CD4-positive, alpha-beta T cell treated with Interferon gamma for 1 hour (primary cell): ENCODE measurements around the gene RND2.
"Not testable (repeated sequence)": the region's sequence is repeated elsewhere in the genome, so short reads cannot be mapped to it uniquely, and the experiment has no call there.

Experiments used
- DNase-seq: peaks from one replicate; pipeline ENCODE4 v3.0.0-alpha.2; 2020

RND2 gene

DNA sequence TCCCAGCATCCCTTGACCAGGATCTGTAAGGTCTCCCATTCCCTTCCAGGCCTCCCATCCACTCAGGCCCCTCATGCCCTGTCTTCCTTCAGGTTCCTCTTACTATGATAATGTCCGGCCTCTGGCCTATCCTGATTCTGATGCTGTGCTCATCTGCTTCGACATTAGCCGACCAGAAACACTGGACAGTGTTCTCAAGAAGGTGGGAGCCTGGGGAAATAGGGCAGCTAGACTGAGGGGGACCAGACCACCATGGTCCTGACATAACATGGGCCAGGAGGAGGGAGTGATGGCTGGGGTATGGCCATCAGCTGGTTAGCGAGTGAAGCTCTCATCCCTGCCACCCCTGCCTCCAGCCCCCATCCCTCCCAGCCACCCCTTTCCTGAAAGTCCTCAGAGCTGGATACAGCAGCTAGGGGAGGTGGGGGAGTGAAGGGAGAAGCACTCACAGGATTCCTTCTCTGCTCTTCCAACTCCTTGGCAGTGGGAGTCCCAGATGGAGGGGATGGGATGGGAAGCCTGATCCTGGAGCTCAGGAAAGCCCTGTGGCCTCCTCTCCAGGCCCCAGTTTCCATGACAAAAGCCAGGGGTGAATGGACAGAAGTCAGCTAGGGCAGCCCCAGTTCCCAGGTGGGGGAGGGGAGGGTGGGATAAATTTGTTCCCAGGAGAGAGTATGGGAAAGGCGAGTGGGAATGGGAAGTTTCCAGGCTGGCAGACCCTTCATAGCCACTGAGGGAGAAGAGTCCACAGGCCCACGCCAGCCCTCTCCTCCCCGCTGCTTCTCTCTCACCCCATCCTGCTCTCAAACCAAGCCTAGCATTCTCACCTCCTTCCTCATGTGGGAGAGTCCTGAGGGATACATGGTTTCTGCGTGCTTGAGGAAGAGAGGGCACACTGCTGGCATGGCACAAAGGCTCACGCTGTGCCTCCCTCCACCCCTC is 2.3 kb downstream of the RND2 start:
- DNase-seq: no peak

DNA sequence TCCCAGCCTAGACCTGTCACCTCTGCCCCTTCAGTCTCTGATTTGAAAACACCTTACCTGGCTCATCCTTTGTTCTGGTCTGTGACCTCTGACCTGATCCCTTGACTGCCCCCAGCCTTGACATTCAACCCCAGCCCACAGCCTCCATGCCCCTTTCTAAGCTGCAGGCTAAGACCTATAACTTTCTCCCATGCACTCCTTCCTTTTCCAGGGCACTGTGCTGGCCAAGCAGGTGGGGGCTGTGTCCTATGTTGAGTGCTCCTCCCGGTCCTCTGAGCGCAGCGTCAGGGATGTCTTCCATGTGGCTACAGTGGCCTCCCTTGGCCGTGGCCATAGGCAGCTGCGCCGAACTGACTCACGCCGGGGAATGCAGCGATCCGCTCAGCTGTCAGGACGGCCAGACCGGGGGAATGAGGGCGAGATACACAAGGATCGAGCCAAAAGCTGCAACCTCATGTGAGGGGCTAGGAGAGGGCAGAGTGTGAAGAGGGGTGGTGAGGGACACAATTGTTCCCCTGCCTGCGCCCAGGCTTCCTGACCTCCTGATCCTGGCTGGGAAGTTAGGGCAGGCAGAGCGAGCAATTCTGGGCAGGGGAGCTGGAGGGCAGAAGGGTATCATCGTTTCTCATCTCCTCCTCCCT is 3.3 kb downstream of the RND2 start:
- DNase-seq: no peak

DNA sequence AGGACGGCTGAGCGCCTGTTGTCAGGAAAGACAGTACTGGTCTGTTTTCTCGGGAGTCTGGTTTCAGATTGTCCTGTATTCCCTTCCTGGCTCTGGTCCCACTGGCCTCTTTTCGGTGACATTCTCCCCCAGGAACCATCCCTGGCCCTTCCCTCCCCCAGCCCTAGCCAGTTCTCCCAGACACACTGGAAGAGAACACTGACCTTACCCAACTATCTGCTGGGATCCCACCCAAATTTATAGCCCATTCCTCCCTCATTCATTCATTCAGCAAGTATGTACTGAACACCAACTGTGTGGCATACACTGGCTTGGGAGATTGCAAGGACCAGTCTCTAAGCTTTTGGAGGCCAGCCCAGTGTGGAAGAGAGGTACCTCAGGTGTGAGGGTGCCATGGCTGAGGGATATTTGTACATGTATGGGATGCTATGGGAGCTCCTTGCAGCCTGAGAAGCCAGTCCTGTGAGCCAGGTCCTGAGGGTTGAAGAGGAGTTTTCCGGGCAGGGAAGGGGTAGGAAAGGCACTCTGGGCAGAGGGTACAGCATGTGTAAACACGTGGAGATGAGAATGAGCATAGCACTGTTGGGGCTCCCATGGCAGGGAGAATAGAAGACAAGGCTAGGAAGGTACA is 5.2 kb downstream of the RND2 start:
- no peak for DNase-seq

DNA sequence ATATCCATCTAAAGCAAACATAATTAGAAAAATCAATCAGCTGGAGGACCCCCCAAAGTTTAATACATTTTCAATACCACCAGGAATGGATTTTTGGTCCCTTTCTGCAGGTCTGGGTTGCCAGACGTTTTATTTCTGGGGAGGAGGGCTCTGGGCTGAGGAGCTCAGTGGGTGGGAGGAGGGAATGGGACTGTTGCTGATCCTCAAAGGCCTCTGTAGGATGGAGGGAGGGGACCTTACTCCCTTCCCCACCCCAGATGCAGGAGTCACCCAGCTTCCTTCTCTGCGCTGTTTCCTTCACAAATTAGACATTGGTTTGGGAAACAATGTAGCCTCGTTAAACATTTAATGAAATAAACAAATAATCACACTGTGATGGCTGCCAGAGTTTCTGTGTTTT is 6.6 kb downstream of the RND2 start:
- no peak for DNase-seq

DNA sequence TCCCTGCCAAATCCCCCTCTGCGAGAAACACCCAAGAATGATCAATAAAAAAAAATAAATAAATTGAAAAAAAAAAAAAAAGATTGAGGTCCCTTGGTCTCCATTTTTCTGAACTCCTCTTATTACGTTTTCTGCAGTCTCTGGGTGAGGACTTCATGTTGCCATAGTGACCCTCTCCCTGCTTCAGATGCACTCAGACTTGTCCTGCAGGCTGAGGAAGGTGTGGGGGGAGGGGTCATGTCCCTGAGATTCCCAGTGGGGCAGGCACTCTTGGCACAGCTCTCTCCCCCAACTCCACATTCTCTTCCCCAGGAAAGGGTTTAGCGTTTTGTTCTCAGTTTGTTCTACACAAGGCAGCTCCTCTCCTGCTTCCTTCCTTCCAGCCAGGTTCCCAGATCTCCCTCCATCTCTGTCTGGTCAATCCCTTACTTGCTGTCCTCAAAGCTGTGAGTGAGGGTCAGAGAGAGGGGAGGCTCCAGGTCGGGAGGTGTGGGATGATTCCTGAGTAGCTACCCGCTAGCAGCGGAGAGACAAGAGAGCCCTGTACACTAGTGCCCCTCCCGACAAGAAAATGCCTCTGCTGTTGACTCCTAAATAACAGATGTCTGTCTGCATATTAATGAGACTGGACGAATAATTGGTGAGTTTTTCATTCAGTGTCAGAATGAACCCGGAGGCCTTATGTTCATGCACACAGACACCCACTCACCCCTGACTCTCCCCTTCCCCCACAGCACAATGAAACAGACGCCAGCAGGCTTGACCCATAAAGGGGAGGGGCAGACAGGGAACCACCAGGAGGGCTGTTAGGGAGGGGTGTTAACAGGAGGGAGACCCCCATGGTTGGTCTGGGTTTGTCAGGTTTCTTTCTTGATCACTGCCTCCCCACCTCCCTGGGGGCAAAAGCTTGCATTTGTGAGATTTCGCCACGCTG is 9.2 kb downstream of the RND2 start:
- no peak for DNase-seq

DNA sequence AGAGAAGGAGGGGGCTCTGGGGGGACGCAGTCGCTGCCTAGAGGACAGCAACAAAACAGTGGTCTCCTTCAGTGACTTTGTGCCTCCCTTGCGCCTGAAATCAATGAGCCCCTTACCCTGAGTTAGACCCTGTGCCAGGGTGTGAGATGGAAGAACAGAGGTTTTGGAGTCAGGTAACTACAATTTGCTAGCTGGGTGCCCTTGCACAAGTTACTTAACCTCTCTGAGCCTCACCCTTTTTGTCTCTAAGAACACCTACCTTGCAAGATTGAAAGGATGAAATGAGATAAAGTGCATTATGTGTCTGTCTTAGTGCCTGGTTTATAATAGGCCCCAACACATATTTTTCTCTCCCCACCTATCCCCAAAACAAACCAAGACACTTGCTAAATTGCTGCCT is 9.9 kb downstream of the RND2 start:
- no peak for DNase-seq

DNA sequence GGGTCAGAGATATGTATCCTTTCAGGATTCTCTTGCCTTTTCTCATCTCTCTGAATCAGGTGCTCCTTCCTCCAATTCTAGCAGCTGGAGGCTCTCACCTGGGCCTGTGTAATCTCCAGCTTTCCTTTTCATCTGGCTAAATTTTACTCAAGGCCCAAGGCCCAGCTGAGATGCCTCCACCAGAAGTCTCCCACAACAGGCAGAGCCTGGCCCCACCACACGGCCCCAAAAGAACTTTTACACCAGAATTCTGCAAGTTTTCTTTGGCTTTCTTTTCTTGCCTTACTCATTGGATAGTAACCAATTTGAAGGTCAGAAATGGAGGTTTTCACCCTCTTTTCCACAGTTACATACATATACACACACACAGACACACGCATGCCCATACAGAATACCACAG is 14.6 kb downstream of the RND2 start:
- DNase-seq: no peak

DNA sequence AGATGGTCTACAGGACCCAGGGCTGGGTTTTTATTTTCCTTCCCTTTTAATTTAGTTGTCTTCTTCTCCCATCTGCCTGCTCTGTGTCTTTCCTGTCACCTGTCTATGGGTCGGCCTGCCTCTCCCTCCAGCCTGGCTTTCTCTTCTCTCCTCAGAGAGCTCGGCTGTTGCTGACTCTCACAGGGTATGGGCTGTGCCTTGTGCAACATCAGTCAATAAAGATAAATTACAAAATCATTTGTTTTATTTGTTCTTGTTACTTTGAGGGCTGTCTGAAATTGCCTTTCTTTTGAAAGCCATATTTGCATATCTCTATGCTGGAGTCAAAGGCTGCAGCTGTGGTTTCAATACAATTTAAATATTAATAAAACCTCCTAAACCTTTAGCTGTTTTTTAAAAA is 15.6 kb downstream of the RND2 start:
- DNase-seq: no peak

DNA sequence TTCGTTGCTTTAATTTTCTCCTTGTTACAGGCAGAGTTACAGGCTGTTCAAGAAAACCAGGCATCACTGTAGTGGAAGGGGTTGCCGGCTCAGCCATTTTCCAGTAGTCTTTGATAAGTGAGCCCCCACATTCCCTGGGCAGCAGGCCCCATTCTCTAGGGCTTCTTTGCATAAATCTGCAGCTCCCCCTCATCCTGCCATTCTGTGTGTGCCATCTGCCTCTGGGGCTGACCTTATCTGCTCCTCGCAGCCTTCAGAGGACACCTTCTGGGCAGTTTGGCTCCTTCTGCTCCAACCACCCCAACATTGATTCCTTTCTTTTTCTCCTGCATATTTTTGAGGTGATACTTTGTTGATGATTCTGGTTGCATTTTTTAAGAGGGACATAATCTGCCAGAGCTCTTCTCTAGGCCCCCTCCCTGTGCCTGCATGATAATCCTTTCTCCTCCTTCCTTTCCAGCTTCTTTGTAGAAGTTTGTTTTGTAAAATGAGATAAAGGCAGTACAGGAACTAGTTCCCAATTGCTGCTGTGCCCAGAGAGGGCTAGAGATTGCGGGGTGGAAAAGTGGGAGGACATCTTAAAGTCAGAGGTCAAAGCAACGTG is 17.1 kb downstream of the RND2 start:
- no peak for DNase-seq

DNA sequence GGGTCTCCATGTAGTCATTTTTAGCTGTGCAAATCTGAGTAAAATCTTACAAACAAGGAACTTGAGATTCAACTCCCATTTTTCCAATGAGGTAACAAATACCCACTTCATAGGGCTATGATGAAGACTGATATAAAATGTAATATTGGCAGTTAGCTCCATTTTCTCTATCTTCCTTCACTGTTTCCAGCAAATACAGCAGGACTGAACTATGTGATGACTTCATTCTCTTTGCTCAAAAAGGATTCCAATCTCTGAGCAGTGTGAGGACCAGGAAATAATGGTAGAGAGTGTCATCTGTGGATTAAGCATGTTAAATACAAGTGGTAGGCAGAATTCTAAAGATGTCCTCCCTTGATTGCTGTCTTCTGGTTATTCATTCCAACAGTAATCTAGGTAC is 18.3 kb downstream of the RND2 start:
- no peak for DNase-seq

DNA sequence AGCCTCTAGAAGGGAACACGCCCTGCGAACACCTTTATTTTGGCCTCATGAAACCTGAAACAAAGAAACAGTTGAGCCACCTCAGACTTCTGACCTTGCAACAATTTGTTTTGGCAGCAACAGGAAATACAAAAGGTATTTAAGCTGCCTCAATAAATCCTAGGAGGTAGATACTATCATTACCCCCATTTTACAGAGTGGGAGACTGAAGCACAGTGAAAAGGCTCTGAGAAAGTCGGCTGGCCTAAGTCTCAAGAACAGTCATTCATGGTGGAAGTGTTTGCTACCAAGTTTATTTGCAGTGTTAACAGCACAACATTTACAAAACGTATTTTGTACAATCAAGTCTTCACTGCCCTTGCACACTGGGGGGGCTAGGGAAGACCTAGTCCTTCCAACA is 19.0 kb downstream of the RND2 start:
- DNase-seq: no peak

DNA sequence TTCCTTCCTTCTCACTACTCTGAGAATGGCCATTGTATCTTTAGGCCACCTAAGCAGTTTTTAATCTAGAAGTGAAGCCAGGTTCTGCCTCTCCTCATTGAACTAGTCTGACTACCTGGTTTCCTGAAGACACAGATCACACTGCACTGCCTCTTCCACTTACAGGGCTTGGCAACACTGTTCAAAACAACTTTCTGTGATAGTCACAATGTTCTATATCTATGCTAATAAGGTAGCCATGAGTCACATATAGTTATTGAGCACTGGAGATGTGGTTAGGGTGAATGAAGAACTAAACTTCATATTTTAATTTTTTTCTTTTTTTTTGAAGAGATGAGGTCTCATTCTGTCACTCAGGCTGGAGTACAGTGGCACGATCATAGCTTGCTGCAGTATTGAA is 26.9 kb downstream of the RND2 start:
- no peak for DNase-seq

DNA sequence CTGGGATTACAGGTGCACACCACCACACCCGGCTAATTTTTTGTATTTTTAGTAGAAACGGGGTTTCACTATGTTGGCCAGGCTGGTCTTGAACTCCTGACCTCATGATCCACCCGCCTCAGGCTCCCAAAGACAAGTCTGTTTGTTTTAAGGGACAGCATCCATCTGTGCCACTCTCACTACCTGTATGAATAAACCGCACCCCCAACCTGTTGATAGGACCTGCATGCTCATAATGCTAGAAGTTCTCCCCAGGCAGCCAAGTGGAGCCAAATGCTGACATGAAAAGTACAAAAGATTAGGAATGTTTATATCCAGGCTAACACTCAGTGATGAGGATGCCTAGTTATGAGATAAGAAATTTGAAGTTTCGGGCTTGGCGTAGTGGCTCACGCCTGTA is 28.0 kb downstream of the RND2 start:
- DNase-seq: not testable (repeated sequence)

DNA sequence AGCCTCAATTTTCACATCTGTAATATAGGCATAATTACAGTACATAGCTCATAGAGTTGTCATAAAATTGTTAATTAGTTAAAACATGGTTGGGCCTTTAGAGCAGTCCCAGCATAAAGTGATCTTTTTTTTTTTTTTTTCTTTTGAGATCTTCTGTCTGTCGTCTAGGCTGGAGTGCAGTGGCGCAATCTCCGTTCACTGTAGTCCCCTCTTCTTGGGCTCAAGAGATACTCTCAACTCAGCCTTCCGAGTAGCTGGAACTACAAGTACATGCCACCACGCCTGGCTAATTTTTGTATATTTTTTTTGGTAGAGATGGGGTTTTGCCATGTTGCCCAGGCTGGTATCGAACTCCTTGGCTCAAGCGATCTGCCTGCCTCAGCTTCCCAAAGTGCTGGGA is 31.0 kb downstream of the RND2 start:
- DNase-seq: no peak

DNA sequence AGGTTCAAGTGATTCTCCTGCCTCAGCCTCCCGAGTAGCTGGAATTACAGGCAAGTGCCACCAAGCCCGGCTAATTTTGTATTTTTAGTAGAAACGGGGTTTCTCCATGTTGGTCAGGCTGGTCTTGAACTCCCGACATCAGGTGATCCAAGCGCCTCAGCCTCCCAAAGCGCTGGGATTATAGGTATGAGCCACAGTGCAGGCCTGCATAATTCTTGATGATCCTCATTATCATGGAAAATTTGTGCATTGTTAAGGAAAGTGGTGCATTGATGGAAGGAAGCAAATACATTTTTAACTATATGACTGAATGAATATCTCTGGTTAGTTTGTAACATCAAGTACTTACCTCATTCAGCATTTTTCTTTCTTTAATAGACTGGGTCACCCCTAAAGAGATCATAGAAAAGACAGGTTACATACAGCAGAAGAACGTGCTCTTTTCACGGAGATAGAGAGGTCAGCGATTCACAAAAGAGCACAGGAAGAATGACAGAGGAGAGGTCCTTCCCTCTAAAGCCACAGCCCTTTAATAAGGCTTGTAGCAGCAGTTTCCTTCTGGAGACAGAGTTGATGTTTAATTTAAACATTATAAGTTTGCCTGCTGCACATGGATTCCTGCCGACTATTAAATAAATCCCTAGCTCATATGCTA is 38.1 kb downstream of the RND2 start:
- DNase-seq: no peak

DNA sequence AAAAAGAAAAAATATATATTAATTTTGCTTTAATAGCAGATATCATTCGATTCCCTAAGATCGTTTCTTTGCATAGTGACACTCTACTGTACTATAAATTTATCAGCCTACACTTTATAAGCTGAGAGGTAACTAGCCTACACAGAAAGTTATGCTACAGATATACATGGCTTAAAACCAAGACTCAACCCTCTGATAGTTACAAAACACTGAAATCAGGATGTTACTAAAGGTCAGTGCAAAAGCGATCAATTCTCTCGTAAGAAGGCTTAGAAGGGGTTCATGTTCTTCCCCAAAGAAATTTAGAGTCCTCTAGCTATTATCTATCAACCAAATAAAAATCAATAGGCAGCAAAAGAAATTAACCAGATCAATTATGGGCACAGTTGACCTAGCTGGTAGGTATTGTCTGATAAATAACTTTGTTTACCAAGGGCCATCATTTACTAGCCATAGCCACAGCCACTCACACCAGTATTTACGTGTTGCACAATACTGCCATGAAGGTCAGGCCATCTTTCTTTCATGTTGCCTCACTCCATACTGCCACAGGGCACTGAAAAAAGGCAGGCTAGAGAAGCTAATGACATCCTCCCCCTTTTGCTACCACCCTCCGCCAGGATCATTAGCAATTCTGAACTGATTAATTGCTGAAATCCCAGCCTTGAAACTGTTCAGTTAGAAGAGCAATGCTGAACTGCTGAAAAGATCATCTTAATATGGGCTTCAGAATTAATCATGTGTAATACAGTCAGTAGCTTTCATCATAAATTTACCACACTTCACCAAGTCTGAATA is 43.7 kb downstream of the RND2 start:
- DNase-seq: no peak

DNA sequence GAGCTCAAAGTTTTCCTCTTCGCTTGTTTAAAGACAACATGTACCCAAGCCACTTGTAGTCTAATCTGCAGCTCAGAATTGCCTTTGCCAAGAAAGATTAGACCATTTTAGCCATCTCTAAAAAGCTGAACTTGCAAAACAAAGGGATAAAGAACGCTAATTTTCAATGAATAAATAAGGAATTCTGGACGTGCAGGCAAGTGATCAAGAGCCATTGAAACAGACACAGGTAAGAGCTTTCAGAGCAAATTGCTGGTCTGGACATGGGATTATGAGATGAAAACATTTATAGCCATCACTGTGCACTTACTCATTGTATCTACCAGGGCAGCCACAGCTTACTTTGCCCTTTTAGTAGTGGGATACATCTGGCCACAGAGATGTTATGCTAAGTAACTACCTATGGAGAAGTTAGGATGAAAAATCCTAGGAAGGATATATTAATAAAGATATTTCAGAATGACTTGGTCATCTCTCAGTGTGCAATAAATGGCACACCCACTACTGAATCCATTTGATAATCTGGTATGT is 44.4 kb downstream of the RND2 start:
- DNase-seq: no peak

DNA sequence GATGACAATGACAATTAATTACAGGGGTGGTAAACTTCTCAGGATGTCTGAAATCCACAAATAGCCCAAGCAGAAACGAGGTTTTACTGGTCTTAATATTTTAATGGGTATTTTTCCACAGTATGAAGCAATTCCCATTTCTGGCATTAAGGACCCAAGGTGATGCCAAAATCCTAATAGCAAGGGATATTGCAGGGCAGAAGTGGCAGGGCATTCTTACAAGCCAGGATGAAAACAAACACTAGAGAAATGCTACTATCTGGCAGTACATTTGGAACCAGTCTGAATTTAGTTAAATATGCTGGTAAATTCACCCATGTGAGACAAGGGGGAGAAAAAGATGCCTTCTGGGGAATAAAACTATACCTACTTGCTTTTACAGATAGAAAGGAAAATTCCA is 45.2 kb downstream of the RND2 start:
- DNase-seq: no peak

DNA sequence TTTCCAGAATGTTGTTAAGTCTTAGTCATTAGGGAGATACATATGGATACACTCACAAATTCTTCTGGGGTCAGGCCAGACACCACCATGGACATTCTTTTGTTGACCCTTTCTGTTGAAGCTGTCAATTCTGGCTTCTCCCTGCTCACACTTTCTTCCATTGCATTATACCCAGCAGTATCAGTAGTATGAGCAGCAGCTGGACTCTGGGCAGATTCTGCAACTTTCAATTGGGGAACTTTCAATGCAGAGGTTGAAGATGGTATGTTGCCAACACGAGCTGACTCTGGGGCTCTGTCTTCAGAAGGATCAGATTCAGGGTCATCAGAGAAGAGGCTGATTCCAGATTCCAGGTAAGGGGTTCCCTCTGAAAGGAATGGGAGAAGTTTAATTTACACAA is 45.8 kb downstream of the RND2 start:
- no peak for DNase-seq

DNA sequence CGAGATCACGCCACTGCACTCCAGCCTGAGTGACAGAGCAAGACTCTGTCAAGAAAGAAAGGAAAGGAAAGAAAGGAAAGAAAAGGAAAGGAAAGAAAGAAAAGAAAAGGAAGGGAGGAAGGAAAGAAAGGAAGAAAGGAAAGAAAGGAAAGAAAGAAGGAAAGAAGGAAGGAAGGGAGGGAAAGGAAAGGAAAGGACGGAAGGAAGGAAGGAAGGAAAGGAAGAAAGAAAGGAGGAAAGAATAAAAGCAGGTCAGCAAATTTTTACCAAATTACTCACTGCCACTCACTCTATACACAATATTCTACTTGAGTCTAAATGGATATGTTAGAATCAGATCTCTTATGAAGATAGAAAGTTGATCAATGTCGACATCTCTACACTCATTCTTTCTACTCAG is 49.8 kb downstream of the RND2 start:
- no peak for DNase-seq
